H9 (cell line): ENCODE results near the gene RASA3. TPM values are rescaled to one million over a fixed set of nuclear protein-coding genes. Genes with fewer than 3 reads are reported as not detected.

Experiments
- DNase-seq: peaks from one replicate; pipeline ENCODE4 v3.0.0-alpha.2; 2017
- H2AFZ ChIP-seq: one replicate; pipeline ENCODE4 v1.6.1; 2013; ENCODE audit warnings: mild to moderate bottlenecking, low read length, control low read depth, moderate library complexity
- H2AK5ac ChIP-seq: 2 replicates; pipeline ENCODE4 v1.6.1; 2013; ENCODE audit warnings: low read length, control low read depth, mixed read lengths; ENCODE audit not compliant: insufficient read length
- H2BK120ac ChIP-seq: one replicate; pipeline ENCODE4 v1.6.1; 2013; ENCODE audit warnings: low read depth, mild to moderate bottlenecking, low read length, control low read depth, inconsistent platforms; ENCODE audit not compliant: poor library complexity, severe bottlenecking
- H2BK12ac ChIP-seq: 2 replicates; pipeline ENCODE4 v1.6.1; 2013; ENCODE audit warnings: low read length, control low read depth, mixed read lengths, low read depth; ENCODE audit not compliant: insufficient read length
- H2BK15ac ChIP-seq: 2 replicates; pipeline ENCODE4 v1.6.1; 2013; ENCODE audit warnings: low read depth, low read length, control low read depth
- H2BK20ac ChIP-seq: one replicate; pipeline ENCODE4 v1.6.1; 2013; ENCODE audit warnings: low read depth, mild to moderate bottlenecking, low read length, control low read depth, inconsistent platforms; ENCODE audit not compliant: poor library complexity, severe bottlenecking
- H2BK5ac ChIP-seq: 2 replicates; pipeline ENCODE4 v1.6.1; 2013; ENCODE audit warnings: low read length, control low read depth, mixed read lengths; ENCODE audit not compliant: insufficient read length
- H3K14ac ChIP-seq: 2 replicates; pipeline ENCODE4 v1.6.1; 2013; ENCODE audit warnings: low read length, control low read depth; ENCODE audit not compliant: insufficient read depth
- H3K18ac ChIP-seq: 2 replicates; pipeline ENCODE4 v1.6.1; 2013; ENCODE audit warnings: low read depth, mild to moderate bottlenecking, mixed read lengths, low read length, control low read depth; ENCODE audit not compliant: insufficient read length
- H3K23ac ChIP-seq: 2 replicates; pipeline ENCODE4 v1.6.1; 2013; ENCODE audit warnings: low read length, control low read depth, mixed read lengths, low read depth; ENCODE audit not compliant: insufficient read length
- H3K23me2 ChIP-seq: 2 replicates; pipeline ENCODE4 v1.6.1; 2013; ENCODE audit warnings: low read depth, mild to moderate bottlenecking, mixed read lengths, low read length, control low read depth; ENCODE audit not compliant: insufficient read length, poor library complexity, severe bottlenecking
- H3K27ac ChIP-seq: 2 replicates; pipeline ENCODE4 v1.5.1; 2013; ENCODE audit warnings: low read length, control low read depth, mixed read lengths, low read depth; ENCODE audit not compliant: insufficient read length
- H3K27me3 ChIP-seq: 2 replicates; pipeline ENCODE4 v1.6.1; 2013; ENCODE audit warnings: low read length, control low read depth, inconsistent platforms; ENCODE audit not compliant: insufficient read depth
- H3K4ac ChIP-seq: 2 replicates; pipeline ENCODE4 v1.6.1; 2013; ENCODE audit warnings: low read depth, mild to moderate bottlenecking, control low read depth, inconsistent platforms, low read length, moderate library complexity
- H3K4me1 ChIP-seq: 2 replicates; pipeline ENCODE4 v1.6.1; 2013; ENCODE audit warnings: low read length, control low read depth, inconsistent platforms; ENCODE audit not compliant: insufficient read depth
- H3K4me2 ChIP-seq: 2 replicates; pipeline ENCODE4 v1.6.1; 2013; ENCODE audit warnings: low read length, control low read depth, mixed read lengths; ENCODE audit not compliant: insufficient read length, insufficient read depth
- H3K56ac ChIP-seq: 2 replicates; pipeline ENCODE4 v1.6.1; 2013; ENCODE audit warnings: low read depth, mild to moderate bottlenecking, mixed read lengths, low read length, control low read depth; ENCODE audit not compliant: insufficient read length
- H3K79me1 ChIP-seq: 2 replicates; pipeline ENCODE4 v1.6.1; 2013; ENCODE audit warnings: low read depth, mild to moderate bottlenecking, moderate library complexity, low read length, control low read depth, inconsistent platforms; ENCODE audit not compliant: insufficient read depth, poor library complexity, severe bottlenecking
- H3K79me2 ChIP-seq: 2 replicates; pipeline ENCODE4 v1.6.1; 2013; ENCODE audit warnings: low read length, control low read depth, inconsistent platforms; ENCODE audit not compliant: insufficient read depth
- H3K9ac ChIP-seq: 2 replicates; pipeline ENCODE4 v1.6.1; 2013; ENCODE audit warnings: low read length, control low read depth, mixed read lengths; ENCODE audit not compliant: insufficient read length; ENCODE audit errors: extremely low read depth
- H3K9me3 ChIP-seq: one replicate; pipeline ENCODE4 v1.6.1; 2013; ENCODE audit warnings: low read depth, low read length, inconsistent platforms; ENCODE audit not compliant: control insufficient read depth
- H3T11ph ChIP-seq: one replicate; pipeline ENCODE4 v1.6.1; 2013; ENCODE audit warnings: mild to moderate bottlenecking, low read length, control low read depth, inconsistent platforms
- H4K20me1 ChIP-seq: one replicate; pipeline ENCODE4 v1.6.1; 2013; ENCODE audit not compliant: control insufficient read depth, insufficient read length, insufficient read depth
- H4K5ac ChIP-seq: 2 replicates; pipeline ENCODE4 v1.6.1; 2013; ENCODE audit warnings: low read depth, mild to moderate bottlenecking, mixed read lengths, low read length, control low read depth; ENCODE audit not compliant: insufficient read length
- H4K8ac ChIP-seq: replicated peaks from 2 replicates; pipeline ENCODE4 v1.6.1; 2013; ENCODE audit warnings: low read length, control low read depth, mixed read lengths, low read depth; ENCODE audit not compliant: insufficient read length
- H4K91ac ChIP-seq: 2 replicates; pipeline ENCODE4 v1.6.1; 2013; ENCODE audit warnings: low read depth, mild to moderate bottlenecking, moderate library complexity, mixed read lengths, low read length, control low read depth; ENCODE audit not compliant: insufficient read length
- H3K27ac Mint-ChIP-seq, 3 experiments: 2 replicates in 2 of 3; 3 replicates in 1 of 3; pipeline ENCODE4 v1.8.0; 2020 to 2021; ENCODE audit warnings: mixed read lengths in 3 of 3, mild to moderate bottlenecking in 1 of 3, moderate library complexity in 1 of 3
- H3K27me3 Mint-ChIP-seq: 2 replicates; pipeline ENCODE4 v1.8.0; 2021; ENCODE audit warnings: low read depth, mild to moderate bottlenecking, moderate library complexity, mixed read lengths
- H3K36me3 Mint-ChIP-seq, 3 experiments: 2 replicates in 2 of 3; 3 replicates in 1 of 3; pipeline ENCODE4 v1.8.0; 2020 to 2021; ENCODE audit warnings: low read depth in 3 of 3, mixed read lengths in 3 of 3; ENCODE audit not compliant: insufficient read depth in 1 of 3
- H3K4me1 Mint-ChIP-seq, 2 experiments: 2 replicates each; pipeline ENCODE4 v1.8.0; 2020; ENCODE audit warnings: mixed read lengths in 2 of 2
- H3K4me3 Mint-ChIP-seq, 2 experiments: 2 replicates in 1 of 2; 3 replicates in 1 of 2; pipeline ENCODE4 v1.8.0; 2020 to 2021; ENCODE audit warnings: mild to moderate bottlenecking in 2 of 2, mixed read lengths in 2 of 2, moderate library complexity in 1 of 2
- H3K9me3 Mint-ChIP-seq, 2 experiments: 2 replicates in 1 of 2; 3 replicates in 1 of 2; pipeline ENCODE4 v1.8.0; 2020; ENCODE audit warnings: mild to moderate bottlenecking in 2 of 2, mixed read lengths in 2 of 2, moderate library complexity in 1 of 2
- WGBS: extraction: QIAGEN DNeasy Blood & Tissue Kit; methylation state at CpG from one replicate; pipeline ENCODE4 v1.1.7; 2013; ENCODE audit warnings: missing lambda C conversion rate, low lambda C conversion rate, mixed read lengths; ENCODE audit not compliant: insufficient read length; ENCODE audit errors: extremely low coverage; 5-methylcytosine and 5-hydroxymethylcytosine counted together
- total RNA-seq: library from RNA; stranded (reverse); gene quantifications from 2 replicates; pipeline ENCODE4 v1.2.1, GENCODE V29; 2021
- TF ChIP-seq, protein P1 (sequence below): fragments of 200-600 bp; sonication (generic); conservative IDR thresholded peaks from 3 replicates; pipeline ENCODE4 v1.8.0; 2021; ENCODE audit warnings: antibody characterized with exemption, mild to moderate bottlenecking

Gene RASA3
- total RNA-seq, 1 experiment from 2014 or later = 12.3 TPM

DNA sequence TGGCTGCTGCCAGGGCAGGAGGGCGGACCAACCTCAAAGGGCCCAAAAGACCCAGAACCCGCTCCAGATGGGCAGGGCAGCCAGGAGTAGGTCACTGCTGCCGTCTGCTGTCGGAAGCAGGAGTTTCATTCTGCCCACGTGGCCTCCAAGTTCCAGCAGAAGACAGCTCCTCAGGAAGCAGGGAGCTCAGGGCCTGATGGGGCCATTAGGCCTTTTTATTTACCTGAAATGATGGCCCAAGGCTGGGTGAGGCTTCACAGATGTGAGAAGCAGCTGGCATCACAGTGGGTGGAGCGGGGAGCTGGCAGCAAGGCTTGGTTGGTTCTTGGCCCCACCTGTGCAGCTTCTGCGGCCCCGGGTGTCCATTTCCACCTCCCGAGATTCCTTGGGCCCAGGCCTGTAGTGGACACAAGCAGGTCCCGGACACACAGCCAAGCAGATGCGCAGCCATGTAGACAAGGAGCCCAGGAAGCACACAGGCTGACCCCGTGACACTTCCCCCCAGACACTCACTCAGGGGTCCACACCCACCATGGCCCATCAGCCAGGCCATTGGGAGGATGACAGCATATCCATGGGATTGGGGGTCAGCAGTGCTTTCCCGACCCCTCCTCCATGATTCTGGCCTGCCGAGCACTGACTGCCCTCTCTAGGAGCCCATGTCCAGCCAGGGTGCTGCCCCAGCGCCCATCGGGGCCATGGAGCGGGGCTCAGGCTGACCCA, 185.0 kb downstream of the RASA3 start:
- Mint-ChIP-seq H3K27me3 (no peaks in the 10 kb centered on the region; the same call in 1 of the 2 replicates), H3K36me3 (no peaks in the 10 kb centered on the region), H3K4me3 (no peak overlapping the region), H3K4me1 (peaks cover 0 to 5% of the 10 kb centered on the region in 2 experiments; a peak in 2 of 4 replicates), H3K9me3 (no peaks in the 10 kb centered on the region), H3K27ac (peak overlapping the region in 1 of 3 experiments; percentile 44; a peak in 1 of 7 replicates)
- H3K27ac ChIP-seq = no peak overlapping the region
- H4K20me1 ChIP-seq = no peaks in the 10 kb centered on the region
- no peak overlapping the region for H4K91ac ChIP-seq
- H3K9ac ChIP-seq = no peak overlapping the region
- no peaks in the 10 kb centered on the region for H3K9me3 ChIP-seq
- no peak overlapping the region for H3K4ac ChIP-seq
- H3K14ac ChIP-seq = no peak overlapping the region; the same call in 1 of the 2 replicates
- H3K56ac ChIP-seq = no peak overlapping the region
- no peaks in the 10 kb centered on the region for H3K4me1 ChIP-seq
- TF ChIP-seq, protein P1, sequence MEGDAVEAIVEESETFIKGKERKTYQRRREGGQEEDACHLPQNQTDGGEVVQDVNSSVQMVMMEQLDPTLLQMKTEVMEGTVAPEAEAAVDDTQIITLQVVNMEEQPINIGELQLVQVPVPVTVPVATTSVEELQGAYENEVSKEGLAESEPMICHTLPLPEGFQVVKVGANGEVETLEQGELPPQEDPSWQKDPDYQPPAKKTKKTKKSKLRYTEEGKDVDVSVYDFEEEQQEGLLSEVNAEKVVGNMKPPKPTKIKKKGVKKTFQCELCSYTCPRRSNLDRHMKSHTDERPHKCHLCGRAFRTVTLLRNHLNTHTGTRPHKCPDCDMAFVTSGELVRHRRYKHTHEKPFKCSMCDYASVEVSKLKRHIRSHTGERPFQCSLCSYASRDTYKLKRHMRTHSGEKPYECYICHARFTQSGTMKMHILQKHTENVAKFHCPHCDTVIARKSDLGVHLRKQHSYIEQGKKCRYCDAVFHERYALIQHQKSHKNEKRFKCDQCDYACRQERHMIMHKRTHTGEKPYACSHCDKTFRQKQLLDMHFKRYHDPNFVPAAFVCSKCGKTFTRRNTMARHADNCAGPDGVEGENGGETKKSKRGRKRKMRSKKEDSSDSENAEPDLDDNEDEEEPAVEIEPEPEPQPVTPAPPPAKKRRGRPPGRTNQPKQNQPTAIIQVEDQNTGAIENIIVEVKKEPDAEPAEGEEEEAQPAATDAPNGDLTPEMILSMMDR = peak; percentile 53
- no peak overlapping the region for H2AK5ac ChIP-seq
- DNase-seq = peak; percentile 49
- WGBS = no CpG with 5 or more reads among the region's 17 CpGs
- H2BK120ac ChIP-seq = no peak overlapping the region
- H2BK5ac ChIP-seq = no peak overlapping the region
- no peak overlapping the region for H4K5ac ChIP-seq
- H3K18ac ChIP-seq = no peak overlapping the region
- H2BK12ac ChIP-seq = no peak overlapping the region
- H3K23ac ChIP-seq = no peak overlapping the region
- H3K4me2 ChIP-seq = no peak overlapping the region
- no peak overlapping the region for H2AFZ ChIP-seq
- H3K27me3 ChIP-seq = no peaks in the 10 kb centered on the region
- no peak overlapping the region for H2BK20ac ChIP-seq
- H3K79me2 ChIP-seq = no peaks in the 10 kb centered on the region
- H3K79me1 ChIP-seq = no peaks in the 10 kb centered on the region
- H3T11ph ChIP-seq = no peak overlapping the region
- no peak overlapping the region for H4K8ac ChIP-seq
- H3K23me2 ChIP-seq = no peaks in the 10 kb centered on the region
- H2BK15ac ChIP-seq = no peak overlapping the region
